ENCODE data around the gene CGRRF1.

CGRRF1 gene

GRCh38 chr14:54577977-54578376, 68.3 kb downstream of the CGRRF1 start:
- peak; percentile 21 for DNase-seq (ENCODE audit: low read depth)

- peak; percentile 80 for DNase-seq (ENCODE audit: low read depth)
Observed at GRCh38 chr14:54579621-54580020, 69.9 kb downstream of the CGRRF1 start.

- DNase-seq (ENCODE audit: low read depth): no peak
Observed at GRCh38 chr14:54580933-54581332, 71.2 kb downstream of the CGRRF1 start.

GRCh38 chr14:54582334-54582733, 72.6 kb downstream of the CGRRF1 start:
- DNase-seq (ENCODE audit: low read depth): no peak

GRCh38 chr14:54584097-54584496, 74.4 kb downstream of the CGRRF1 start:
- no peak for DNase-seq (ENCODE audit: low read depth)

GRCh38 chr14:54585214-54585613, 75.5 kb downstream of the CGRRF1 start:
- DNase-seq (ENCODE audit: low read depth): no peak

All from amniotic epithelial cell (primary cell).